ENCODE data around the gene RNF10.

DNA sequence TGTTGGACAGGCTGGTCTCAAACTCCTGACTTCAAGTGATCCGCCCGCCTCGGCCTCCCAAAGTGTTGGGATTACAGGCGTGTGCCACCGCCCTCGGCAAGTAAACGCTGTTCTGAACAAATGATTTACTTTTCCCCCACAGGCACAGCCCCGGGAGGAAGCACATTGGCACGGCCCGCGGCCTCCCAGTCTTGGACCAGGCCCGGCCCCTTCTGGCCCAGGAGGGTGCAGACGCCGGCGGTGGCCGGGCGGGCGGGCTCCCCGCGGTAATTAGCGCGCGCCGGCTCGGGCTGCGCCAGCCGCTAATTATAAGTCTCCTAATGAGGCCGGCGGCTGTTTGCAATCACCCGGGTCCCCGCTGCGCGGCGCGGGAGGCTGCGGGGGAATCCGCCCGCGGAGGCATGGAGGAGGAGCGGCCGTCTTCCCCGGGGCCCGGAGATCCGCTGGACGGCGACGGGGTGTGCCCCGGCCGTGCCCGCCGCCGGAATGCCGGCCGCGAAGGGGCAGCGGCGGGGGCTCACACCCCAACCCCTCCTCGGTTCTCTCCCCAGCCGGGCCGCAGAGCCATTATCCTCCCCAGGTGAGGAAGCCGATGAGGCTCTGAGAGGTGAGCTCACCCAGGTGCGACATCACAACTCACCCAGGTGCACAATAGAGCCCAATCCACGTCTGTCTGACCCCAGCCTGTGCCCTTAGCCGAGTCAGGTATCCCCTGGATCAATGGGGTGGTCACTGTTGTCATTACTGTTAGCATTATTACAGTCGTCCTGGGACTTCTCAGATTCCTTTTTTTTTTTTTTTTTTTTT is 50.4 kb downstream of the RNF10 start:
- TF ChIP-seq, protein P1, sequence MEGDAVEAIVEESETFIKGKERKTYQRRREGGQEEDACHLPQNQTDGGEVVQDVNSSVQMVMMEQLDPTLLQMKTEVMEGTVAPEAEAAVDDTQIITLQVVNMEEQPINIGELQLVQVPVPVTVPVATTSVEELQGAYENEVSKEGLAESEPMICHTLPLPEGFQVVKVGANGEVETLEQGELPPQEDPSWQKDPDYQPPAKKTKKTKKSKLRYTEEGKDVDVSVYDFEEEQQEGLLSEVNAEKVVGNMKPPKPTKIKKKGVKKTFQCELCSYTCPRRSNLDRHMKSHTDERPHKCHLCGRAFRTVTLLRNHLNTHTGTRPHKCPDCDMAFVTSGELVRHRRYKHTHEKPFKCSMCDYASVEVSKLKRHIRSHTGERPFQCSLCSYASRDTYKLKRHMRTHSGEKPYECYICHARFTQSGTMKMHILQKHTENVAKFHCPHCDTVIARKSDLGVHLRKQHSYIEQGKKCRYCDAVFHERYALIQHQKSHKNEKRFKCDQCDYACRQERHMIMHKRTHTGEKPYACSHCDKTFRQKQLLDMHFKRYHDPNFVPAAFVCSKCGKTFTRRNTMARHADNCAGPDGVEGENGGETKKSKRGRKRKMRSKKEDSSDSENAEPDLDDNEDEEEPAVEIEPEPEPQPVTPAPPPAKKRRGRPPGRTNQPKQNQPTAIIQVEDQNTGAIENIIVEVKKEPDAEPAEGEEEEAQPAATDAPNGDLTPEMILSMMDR (IDR thresholded peaks at IDR 0.05), result peak in 3 of 4 donors; percentile 32 to 40 (median 35)
- no peak for TF ChIP-seq POLR2A (IDR thresholded peaks at IDR 0.05)
